HG03064 (cell line): ENCODE results near the gene NNMT.

Experiments
- ATAC-seq: cut with Tn5 transposase; IDR thresholded peaks from one replicate; pipeline ENCODE4 v1.9.1; 2021; ENCODE audit warnings: low read depth; ENCODE audit not compliant: unreplicated experiment

Gene NNMT

DNA sequence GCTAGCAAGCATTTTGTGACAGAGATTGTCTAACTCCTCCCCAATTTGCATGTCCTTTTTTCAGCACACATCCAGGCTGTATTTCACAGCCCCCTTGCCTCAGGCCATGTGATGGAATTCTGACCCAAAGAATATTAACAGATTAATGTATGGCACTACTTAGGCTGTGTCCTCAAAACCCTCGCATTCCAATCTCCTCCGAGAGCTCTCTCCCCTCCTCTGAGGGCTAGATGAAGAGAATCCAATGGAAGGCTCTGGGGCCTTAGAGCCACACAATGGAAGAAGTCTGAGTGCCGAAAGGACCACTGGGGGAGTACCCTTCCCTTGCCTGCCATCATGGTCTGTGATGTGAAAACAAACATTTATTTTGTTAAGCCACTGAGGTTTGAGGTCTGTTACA, 13.7 kb upstream of the NNMT start:
- ATAC-seq: no peak

DNA sequence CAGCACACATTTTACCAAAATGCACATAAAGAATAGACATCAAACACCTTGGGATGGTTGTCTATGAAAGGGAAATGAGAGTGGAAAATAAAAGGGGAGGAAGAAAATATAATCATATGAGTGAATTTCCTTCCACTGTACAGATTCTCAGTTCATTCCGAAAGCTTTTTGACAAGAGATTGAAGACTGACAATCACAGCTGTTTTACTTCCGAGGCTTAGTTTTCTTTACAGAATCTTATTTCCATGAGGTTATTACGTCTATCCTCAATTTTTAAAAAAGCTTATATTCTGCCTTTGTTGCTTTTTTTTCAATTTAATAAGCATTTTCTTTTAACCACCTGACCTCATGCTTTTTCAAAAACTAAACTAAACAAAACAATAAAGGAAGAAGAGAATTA, 12.8 kb upstream of the NNMT start:
- no peak for ATAC-seq

DNA sequence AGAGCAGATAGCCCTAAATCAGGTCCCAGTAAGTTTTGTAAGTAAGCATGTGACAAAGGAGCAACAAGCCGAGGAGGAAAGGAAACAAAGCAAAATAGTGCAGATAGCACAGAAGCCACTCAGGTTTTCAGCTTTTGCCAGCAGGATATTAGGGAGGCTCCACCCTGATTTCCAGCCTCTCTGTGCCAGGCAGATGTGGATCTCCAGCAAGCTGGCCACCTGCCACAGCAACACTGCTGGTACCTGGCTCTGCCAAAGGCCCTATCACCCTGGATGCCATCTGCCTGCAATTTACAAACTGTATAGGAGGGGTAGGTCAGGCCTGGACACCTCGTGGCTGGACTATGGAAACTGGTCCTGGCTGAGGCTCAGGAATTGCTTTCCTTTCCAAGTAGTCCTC, 12.2 kb upstream of the NNMT start:
- no peak for ATAC-seq

- no peak for ATAC-seq
These were observed 11.3 kb upstream of the NNMT start for GRCh38 chr11:114284914-114285313.

DNA sequence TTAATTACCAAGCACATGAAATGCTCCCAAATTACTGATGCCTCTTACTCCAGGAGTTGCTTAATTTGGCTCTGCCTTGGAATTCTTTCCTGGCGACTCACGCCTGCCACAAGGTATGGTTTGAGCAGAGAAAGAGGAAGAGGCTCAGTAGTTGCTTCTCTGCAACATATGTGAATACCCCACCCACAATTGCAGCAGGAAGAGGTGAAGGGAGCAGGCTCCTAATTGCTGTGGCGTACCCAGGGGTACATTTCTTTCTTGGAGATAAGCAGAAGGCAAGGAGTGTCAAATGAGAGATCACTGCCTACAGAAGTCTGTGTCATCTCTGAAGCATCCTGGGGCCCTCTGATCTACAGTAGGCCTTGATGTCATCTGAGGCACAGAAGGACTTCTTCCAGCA, 10.6 kb upstream of the NNMT start:
- ATAC-seq: no peak

DNA sequence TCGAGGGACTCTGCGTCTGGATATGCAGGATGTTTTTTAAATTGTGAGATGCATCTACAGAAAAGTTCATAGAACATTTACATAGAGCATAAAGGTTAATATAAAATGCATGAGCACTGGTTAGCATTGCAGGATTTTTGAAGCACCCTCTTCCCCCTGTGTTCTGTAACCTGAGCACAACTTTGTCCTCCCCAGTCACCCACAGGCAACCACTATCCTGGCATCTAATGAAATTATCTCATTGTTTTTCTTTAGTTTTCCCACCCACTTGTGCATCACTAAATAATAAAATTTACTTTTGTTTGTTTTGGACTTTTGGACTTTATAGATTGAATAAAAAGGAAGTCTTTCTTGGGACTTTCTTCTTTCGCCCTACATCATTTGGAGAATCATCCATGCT, 10.0 kb upstream of the NNMT start:
- no peak for ATAC-seq

DNA sequence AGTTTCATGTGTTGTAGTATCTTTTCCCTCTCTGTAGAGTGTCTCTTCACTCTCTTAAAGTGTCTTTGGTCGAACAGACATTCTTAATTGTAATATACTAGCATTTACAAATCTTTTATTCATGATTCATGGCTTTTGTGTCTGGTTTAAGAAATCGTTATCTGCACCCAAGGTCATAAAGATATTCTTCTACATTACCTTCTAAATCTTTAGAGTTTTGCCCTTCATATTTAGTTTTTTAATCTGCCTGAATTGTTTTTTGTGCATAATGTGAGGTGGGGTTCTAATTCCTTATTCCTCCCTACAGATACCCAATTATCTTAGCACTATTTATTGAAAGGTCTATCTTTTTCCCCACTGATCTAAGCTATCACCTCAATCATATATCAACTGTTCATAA, 9.0 kb upstream of the NNMT start:
- no peak for ATAC-seq

DNA sequence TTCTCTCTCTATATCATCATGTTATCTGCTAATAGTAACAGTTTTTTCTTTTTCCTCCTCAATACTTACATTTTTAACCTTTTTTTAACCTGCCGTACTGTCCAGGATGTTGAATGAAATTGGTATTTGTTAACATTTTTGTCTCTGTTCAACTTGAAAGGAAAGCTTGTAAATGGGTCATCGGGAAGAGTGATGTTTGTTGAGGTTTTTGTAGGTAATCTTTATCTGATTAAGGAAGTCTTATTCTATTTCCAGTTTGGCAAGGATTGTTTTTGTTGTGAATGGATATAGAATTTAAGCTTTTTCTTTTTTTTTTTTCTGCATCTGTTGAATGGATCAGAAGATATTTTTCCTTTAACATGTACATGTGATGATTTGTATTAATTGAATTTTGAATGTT, 8.1 kb upstream of the NNMT start:
- ATAC-seq: no peak

- ATAC-seq: no peak
These were observed 6.4 kb upstream of the NNMT start for GRCh38 chr11:114289779-114290178.

DNA sequence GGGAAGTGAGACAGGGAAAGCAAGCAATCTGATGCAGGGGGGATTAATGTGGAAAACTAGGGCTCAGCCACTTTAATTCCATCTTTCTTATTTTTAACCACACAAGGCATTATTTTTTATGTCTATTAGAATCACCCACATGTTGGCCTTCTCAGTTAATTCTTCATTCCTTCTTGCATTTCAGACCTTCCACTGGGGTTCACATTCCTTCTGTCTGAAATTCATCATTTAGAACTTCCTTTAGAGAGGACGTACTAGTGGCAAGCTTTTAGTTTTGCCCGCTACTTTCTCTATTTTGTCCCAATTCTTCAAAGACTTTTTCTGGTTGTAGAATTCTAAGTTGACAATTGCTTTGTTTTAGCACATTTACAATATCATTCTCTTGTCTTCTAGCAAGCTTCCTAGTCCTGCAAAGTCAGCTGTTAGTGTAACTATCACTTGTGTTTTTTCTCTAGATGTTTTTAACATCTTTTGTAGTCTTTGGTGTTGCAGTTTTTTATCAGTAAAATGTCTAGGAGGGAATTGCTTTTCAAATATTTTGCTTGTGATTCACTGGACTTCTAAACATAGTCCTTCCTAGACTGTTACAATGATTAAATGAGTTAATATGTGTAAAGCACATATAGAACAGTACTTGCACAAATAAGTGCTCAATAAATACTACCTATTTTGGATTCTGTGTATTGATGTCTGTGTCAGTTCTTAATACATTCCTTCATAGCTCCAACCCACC, 5.5 kb upstream of the NNMT start:
- no peak for ATAC-seq

GRCh38 chr11:114291381-114291780, 4.8 kb upstream of the NNMT start:
- ATAC-seq: no peak

GRCh38 chr11:114291842-114292680, 4.1 kb upstream of the NNMT start:
- no peak for ATAC-seq

DNA sequence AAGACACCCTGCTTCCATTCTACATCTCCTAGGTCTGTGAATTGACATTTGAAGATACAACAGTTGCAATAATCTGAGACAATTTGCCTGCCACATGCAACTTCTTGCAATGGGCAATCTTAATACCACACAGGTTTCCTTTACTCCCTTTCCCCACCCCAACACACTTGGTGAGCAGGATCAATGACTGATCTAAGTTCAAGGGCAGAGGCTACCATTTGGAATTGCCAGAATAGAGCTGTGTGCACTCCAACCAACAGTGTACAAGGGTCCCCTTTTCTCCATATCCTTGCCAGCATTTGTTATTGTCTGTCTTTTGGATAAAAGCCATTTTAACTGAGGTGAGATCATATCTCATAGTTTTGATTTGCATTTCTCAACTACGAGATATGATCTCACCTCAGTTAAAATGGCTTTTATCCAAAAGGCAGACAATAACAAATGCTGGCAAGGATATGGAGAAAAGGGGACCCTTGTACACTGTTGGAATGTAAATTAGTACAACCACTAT, 2.9 kb upstream of the NNMT start:
- no peak for ATAC-seq

GRCh38 chr11:114296605-114297372, 590 bp downstream of the NNMT start:
- no peak for ATAC-seq

- ATAC-seq: no peak
These were observed 1.9 kb downstream of the NNMT start for GRCh38 chr11:114297806-114298709.

DNA sequence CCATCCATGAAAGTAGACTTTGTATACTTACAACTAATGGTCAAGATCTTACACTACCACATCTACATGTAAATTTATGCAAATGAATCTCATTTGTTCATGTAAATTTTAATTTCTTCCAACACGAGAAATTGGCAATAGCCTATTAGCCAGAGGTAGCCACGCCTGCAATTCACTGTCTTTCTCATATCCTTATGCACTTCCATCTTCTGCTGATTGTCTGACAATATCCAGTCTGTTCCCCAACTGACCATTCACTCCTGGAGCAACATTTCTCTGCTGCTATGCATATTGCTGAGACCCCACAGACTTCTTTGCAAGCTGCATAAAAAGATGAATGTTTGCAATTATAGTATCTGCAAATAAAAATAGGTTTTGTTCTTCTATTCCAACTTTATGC, 2.5 kb downstream of the NNMT start:
- ATAC-seq: no peak

DNA sequence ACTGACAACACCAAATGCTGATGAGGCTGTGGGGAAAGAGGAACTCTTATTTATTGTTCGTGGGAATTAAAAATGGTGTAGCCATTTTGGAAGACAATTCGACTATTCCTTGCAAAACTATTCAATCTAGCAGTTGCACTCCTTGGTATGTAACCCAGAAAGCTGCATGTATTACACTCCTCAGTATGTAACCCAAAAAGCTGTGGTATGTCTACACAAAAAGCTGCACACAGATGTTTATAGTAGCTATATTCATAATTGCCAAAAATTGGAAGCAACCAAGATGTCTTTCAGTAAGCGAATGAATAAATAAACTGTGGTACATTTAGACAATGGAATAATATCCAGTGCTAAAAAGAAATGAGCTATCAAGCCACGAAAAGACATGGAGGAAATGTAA, 4.9 kb downstream of the NNMT start:
- no peak for ATAC-seq

- no peak for ATAC-seq
These were observed 5.7 kb downstream of the NNMT start for GRCh38 chr11:114301927-114302326.

DNA sequence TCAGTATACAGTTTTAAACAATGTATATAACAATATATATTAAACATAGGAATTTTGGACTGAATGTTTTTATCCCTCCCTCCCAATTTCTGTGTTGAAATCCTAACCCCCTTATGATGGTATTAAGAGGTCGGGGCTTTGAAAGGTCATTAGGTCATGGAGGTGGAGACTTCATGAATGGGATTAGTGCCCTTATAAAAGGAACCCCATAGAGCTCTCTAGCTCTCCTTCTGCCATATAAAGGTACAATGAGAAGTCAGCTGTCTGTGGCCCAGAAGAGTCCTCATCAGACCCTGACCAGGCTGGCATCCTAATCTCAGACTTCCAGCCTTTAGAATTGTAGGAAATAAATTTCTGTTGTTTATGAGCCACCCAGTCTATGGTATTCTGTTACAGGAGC, 6.5 kb downstream of the NNMT start:
- ATAC-seq: no peak

DNA sequence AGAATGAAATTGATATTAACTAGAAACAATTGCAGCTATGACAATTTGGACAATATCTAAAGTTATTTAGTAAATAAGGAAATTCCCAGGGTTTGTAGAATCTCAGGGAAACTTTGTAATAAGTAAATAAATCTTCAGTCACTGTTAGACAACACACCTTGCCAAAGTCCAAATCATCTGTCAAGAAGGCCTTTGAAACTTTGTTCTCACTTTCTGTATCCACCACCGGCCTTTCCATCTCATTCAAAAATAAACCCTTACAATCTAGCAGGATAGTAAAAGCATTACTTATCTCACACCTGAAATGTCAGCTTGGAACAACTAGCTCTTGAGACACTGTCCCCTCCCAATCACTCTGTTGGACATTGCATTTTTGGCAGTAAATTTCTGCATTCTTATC, 7.9 kb downstream of the NNMT start:
- ATAC-seq: no peak
